ENCODE data around the gene PRICKLE1. TPM values are rescaled to one million over a fixed set of nuclear protein-coding genes. Genes with fewer than 3 reads are reported as not detected.

The PRICKLE1 gene
- total RNA-seq, 1 donor from 2014 or later: 11.6 TPM

- TF ChIP-seq, protein P1, sequence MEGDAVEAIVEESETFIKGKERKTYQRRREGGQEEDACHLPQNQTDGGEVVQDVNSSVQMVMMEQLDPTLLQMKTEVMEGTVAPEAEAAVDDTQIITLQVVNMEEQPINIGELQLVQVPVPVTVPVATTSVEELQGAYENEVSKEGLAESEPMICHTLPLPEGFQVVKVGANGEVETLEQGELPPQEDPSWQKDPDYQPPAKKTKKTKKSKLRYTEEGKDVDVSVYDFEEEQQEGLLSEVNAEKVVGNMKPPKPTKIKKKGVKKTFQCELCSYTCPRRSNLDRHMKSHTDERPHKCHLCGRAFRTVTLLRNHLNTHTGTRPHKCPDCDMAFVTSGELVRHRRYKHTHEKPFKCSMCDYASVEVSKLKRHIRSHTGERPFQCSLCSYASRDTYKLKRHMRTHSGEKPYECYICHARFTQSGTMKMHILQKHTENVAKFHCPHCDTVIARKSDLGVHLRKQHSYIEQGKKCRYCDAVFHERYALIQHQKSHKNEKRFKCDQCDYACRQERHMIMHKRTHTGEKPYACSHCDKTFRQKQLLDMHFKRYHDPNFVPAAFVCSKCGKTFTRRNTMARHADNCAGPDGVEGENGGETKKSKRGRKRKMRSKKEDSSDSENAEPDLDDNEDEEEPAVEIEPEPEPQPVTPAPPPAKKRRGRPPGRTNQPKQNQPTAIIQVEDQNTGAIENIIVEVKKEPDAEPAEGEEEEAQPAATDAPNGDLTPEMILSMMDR (conservative IDR thresholded peaks at IDR 0.05; ENCODE audit: low read depth, low read length): no peak
- DNase-seq (ENCODE audit: low read depth): no peak
Observed at GRCh38 chr12:42608196-42608825, 18.8 kb upstream of the PRICKLE1 start.

GRCh38 chr12:42607584-42608058, 18.1 kb upstream of the PRICKLE1 start:
- TF ChIP-seq, protein P1 (conservative IDR thresholded peaks at IDR 0.05; ENCODE audit: low read depth, low read length): no peak
- H3K4me3 ChIP-seq (ENCODE audit: low read depth, low read length): no peak overlapping the region
- no peak for DNase-seq (ENCODE audit: low read depth)

More at GRCh38 chr12:42608196-42608825, 18.8 kb upstream of the PRICKLE1 start:
- no peak overlapping the region for H3K4me3 ChIP-seq (ENCODE audit: low read depth, low read length)

GRCh38 chr12:42606471-42606870, 16.9 kb upstream of the PRICKLE1 start:
- no peak overlapping the region for H3K4me3 ChIP-seq (ENCODE audit: low read depth, low read length)
- TF ChIP-seq, protein P1 (conservative IDR thresholded peaks at IDR 0.05; ENCODE audit: low read depth, low read length): no peak
- no peak for DNase-seq (ENCODE audit: low read depth)

DNA sequence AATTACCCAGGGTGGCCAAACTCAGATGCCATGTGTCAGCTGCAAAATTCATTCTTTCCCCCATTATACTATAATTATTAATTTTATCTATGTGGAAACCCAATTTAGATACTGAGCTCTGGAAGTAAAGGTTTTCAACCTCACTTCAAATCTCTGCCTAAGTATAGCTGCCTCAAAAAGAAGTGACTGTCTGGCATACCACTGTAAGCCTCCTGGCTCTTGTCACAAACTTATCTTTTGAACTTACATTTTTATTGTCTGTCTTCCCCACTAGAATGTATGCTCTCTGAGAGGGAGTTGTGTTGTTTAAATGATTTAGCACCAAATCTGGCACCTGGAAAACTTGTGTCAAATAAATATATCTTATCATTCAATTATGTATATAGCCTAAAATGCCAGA, 16.1 kb upstream of the PRICKLE1 start:
- TF ChIP-seq, protein P1 (conservative IDR thresholded peaks at IDR 0.05; ENCODE audit: low read depth, low read length): no peak
- no peak for DNase-seq (ENCODE audit: low read depth)
- H3K4me3 ChIP-seq (ENCODE audit: low read depth, low read length): no peak overlapping the region

- H3K4me3 ChIP-seq (ENCODE audit: low read depth, low read length): no peak overlapping the region
- TF ChIP-seq, protein P1 (conservative IDR thresholded peaks at IDR 0.05; ENCODE audit: low read depth, low read length): no peak
- no peak for DNase-seq (ENCODE audit: low read depth)
Observed at GRCh38 chr12:42603246-42603990, 13.9 kb upstream of the PRICKLE1 start.

- H3K4me3 ChIP-seq (ENCODE audit: low read depth, low read length): no peak overlapping the region
- TF ChIP-seq, protein P1 (conservative IDR thresholded peaks at IDR 0.05; ENCODE audit: low read depth, low read length): no peak
- no peak for DNase-seq (ENCODE audit: low read depth)
Observed at GRCh38 chr12:42593874-42594273, 4.3 kb upstream of the PRICKLE1 start.

Measured in epithelial cell of proximal tubule (primary cell).